PFSK-1 (cell line): ENCODE measurements around the gene PIK3R3.

Source experiments
- FOXP2 ChIP-seq: optimal IDR thresholded peaks from 2 replicates; pipeline ENCODE3; 2011; ENCODE audit warnings: borderline replicate concordance, control low read depth, inconsistent platforms; ENCODE audit not compliant: insufficient read depth; ENCODE audit errors: extremely low read length, extremely low read depth
- POLR2AphosphoS5 ChIP-seq: IDR thresholded peaks from 2 replicates; pipeline ENCODE4 v1.6.1; 2012; ENCODE audit warnings: low read depth, mild to moderate bottlenecking, control low read depth, low read length, moderate library complexity
- REST ChIP-seq, 2 experiments: IDR thresholded peaks; 2 replicates each; pipeline versions ENCODE4 v1.6.1 to v1.8.0; 2011 to 2012; ENCODE audit warnings: low read depth in 2 of 2, low read length in 2 of 2, control low read depth in 1 of 2, inconsistent platforms in 1 of 2, mild to moderate bottlenecking in 1 of 2, moderate library complexity in 1 of 2; ENCODE audit not compliant: insufficient read depth in 1 of 2
- SIN3A ChIP-seq: IDR thresholded peaks from 2 replicates; pipeline ENCODE4 v1.6.1; 2012; ENCODE audit warnings: mild to moderate bottlenecking, low read length, moderate library complexity, borderline replicate concordance; ENCODE audit not compliant: insufficient read depth
- TAF1 ChIP-seq: IDR thresholded peaks from 2 replicates; pipeline ENCODE4 v1.6.1; 2012; ENCODE audit warnings: low read length, control low read depth, borderline replicate concordance; ENCODE audit not compliant: insufficient read depth

Gene PIK3R3

DNA sequence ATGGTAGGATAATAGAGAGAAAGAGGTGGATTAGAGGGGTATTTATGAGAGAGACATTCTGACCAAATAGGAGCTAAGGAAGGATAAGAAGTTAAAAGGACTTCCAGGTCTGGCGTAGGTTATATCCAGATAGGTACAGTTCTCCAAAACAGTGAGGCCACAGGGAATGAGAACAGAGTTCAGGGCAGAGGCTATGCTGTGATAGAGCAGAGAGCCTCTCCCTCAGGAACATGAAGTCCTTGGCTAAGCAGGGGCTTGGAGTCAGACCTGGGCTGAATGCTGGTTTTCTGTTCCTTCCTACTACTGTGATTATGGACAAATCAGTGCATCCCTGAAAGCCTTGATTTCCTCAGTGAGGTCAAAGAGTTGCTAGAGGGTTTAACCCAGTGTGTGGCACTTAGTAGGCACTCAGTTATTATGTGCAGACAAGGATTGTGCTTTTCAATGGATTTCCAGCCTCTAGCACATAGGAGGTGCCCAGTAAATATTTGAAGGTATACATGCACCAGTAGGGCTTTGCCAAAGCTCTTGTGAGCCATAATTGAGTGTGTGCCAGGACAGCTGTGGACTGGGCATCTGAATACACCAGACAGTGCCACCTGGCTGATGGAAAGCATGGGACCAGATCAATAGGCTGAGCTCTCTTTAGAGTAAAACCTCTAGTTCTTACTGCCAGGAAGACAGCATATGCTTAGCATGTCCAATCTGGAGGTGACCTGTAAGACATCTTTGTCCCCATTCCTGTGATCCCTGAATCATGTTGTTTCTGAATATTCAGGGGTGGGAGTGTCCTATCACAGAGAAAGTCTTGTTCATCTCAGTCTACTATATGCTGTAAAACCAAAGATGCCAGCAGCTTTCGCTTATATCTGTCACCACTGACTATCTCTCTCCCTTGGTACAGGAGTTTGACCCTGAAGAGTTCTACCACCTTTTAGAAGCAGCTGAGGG is 111.1 kb downstream of the PIK3R3 start:
- no peak for TF ChIP-seq FOXP2

DNA sequence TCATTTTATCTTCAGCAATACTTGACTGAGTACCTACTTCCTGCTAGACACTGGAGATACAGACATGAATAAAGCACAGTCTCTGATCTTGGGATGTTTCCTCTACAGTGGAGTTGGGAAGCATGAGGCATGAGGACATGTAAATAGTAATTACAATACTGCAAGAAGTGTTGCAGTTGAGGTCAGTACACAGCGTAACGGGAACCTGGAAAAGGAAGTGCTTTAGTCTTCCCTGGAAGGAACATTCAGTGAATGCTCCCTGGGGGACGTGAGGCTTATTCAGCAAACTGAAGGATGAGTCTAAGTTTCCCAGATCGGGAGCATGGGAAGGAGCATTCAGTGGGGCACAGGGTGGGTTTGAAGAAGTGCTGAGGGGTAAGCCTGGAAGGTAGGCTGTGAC is 112.4 kb downstream of the PIK3R3 start:
- TF ChIP-seq REST (IDR thresholded peaks at IDR 0.05; ENCODE audit: insufficient read depth in 1 of 2, low read depth in 2 of 2, low read length in 2 of 2) (no peak), TAF1 (no peak), POLR2AphosphoS5 (no peak), FOXP2 (no peak), SIN3A (no peak)

GRCh38 chr1:46019348-46019747 is 113.1 kb downstream of the PIK3R3 start:
- TF ChIP-seq TAF1: no peak

DNA sequence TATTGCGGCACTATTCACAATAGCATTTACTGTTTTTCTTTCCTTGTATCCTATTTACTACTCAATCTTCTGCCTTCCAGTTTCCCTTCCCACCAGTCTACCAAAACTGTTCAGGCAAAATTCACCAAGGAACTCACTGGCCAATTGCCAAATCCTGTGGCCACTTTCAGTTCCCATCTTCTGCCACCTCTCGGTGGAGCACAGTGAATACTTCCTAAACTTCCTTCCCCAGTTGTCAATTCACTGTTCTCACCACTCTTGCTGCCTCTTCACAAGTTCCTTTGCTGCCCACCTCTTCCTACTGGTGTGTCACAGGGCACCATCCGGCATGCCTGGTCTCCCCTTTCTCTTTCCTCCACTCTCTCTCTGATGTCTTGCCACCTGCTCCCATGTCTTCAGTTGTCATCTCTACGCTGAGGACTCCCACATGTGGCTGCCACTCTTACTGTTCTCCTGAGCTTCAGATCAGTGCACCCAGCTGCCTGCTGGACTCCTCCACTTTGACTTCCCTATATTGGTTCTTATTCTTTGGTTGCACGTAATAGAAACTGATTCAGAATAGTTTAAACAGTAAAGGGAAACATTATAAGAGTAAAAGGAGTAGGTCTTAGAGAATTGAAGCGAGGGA is 114.4 kb downstream of the PIK3R3 start:
- TF ChIP-seq FOXP2: no peak
- TF ChIP-seq SIN3A: no peak
- TF ChIP-seq REST (IDR thresholded peaks at IDR 0.05; ENCODE audit: insufficient read depth in 1 of 2, low read depth in 2 of 2, low read length in 2 of 2): no peak
- no peak for TF ChIP-seq POLR2AphosphoS5
- no peak for TF ChIP-seq TAF1

DNA sequence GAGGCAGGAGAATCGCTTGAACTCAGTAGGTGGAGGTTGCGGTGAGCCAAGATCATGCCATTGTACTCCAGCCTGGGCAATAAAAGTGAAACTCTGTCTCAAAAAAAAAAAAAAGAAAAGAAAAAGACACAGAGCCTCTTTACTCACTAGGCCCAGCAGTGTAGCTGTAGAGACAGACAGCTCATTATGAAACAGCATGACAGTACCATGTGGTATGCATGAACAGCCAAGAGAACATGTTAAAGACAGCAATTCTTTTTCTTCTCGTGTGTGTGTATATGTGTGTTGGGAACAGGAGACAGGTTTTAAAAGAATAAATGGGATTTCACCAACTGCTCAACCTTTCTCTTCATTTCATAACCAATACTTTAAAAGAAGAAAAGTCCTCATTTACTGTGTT is 118.8 kb downstream of the PIK3R3 start:
- no peak for TF ChIP-seq FOXP2

GRCh38 chr1:46012236-46012635 is 120.2 kb downstream of the PIK3R3 start:
- no peak for TF ChIP-seq TAF1
- TF ChIP-seq FOXP2: no peak
- TF ChIP-seq REST (IDR thresholded peaks at IDR 0.05; ENCODE audit: insufficient read depth in 1 of 2, low read depth in 2 of 2, low read length in 2 of 2): no peak
- no peak for TF ChIP-seq POLR2AphosphoS5
